Measurements from ENCODE around the gene CNDP2. TPM values are rescaled to one million over a fixed set of nuclear protein-coding genes. Genes with fewer than 3 reads are reported as not detected.

The CNDP2 gene
- total RNA-seq, 2 experiments from 2014 or later: 121 to 136 TPM

GRCh38 chr18:74459889-74460288, 36.3 kb upstream of the CNDP2 start:
- Mint-ChIP-seq H3K4me1 (ENCODE audit: low read depth) (peaks cover 2% of the 10 kb centered on the region), H3K9me3 (no peaks in the 10 kb centered on the region), H3K4me3 (no peak overlapping the region), H3K27me3 (peaks cover 23% of the 10 kb centered on the region), H3K36me3 (ENCODE audit: low read depth) (no peaks in the 10 kb centered on the region), H3K27ac (no peak overlapping the region)
- no peak for ATAC-seq
- no peak for DNase-seq
- intact Hi-C loops (cut with micrococcal nuclease): no loop called here
- CTCF ChIA-PET: interaction anchor here (0.7 to 1.4 kb wide), 6 partner anchors 9 to 558 kb away, joined by 3 to 4 read pairs (median 3); no protein-coding TSS in a partner anchor
- POLR2A ChIA-PET: no interaction called here
- TF ChIP-seq, protein P1, sequence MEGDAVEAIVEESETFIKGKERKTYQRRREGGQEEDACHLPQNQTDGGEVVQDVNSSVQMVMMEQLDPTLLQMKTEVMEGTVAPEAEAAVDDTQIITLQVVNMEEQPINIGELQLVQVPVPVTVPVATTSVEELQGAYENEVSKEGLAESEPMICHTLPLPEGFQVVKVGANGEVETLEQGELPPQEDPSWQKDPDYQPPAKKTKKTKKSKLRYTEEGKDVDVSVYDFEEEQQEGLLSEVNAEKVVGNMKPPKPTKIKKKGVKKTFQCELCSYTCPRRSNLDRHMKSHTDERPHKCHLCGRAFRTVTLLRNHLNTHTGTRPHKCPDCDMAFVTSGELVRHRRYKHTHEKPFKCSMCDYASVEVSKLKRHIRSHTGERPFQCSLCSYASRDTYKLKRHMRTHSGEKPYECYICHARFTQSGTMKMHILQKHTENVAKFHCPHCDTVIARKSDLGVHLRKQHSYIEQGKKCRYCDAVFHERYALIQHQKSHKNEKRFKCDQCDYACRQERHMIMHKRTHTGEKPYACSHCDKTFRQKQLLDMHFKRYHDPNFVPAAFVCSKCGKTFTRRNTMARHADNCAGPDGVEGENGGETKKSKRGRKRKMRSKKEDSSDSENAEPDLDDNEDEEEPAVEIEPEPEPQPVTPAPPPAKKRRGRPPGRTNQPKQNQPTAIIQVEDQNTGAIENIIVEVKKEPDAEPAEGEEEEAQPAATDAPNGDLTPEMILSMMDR (IDR thresholded peaks at IDR 0.05): no peak

DNA sequence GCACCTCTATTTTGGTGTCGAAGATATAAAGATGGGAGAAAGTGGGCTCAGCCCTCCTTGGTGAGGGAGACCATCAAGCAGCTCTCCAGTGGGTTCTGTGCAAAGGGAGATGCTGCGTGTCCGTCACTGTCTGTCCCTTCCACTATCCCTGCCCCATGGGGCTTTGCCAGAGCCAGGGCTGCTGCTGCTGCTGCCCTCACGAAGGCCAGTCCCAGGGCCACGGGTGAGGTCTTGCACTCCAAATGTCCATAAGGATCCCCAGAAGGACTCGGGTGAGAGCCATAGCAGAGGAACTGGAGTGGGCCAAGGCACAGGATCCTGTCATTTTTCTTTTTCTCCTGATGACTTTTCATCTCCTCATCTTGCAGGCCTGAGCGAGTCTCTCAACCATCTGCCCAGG, 35.3 kb upstream of the CNDP2 start:
- DNase-seq (no peak), ATAC-seq (no peak)
- TF ChIP-seq, protein P1 (IDR thresholded peaks at IDR 0.05): no peak
- intact Hi-C loops (cut with micrococcal nuclease): no loop called here
- ChIA-PET CTCF (interaction anchor here (1.1 kb wide), 1 partner anchor 91 kb away, joined by 3 read pairs; no protein-coding TSS in a partner anchor), POLR2A (no interaction called here)
- Mint-ChIP-seq H3K4me3 (no peak overlapping the region), H3K27ac (no peak overlapping the region), H3K9me3 (no peaks in the 10 kb centered on the region), H3K4me1 (ENCODE audit: low read depth) (peaks cover 2% of the 10 kb centered on the region), H3K36me3 (ENCODE audit: low read depth) (no peaks in the 10 kb centered on the region), H3K27me3 (peaks cover 19% of the 10 kb centered on the region)

GRCh38 chr18:74463254-74463653, 32.9 kb upstream of the CNDP2 start:
- ChIA-PET POLR2A (no interaction called here), CTCF (interaction anchor here (0.7 kb wide), 1 partner anchor 12 kb away, joined by 3 read pairs; no protein-coding TSS in a partner anchor)
- no peak for ATAC-seq
- Mint-ChIP-seq H3K4me3 (no peak overlapping the region), H3K27ac (no peak overlapping the region), H3K36me3 (ENCODE audit: low read depth) (no peaks in the 10 kb centered on the region), H3K9me3 (no peaks in the 10 kb centered on the region), H3K27me3 (peaks cover 5% of the 10 kb centered on the region), H3K4me1 (ENCODE audit: low read depth) (no peaks in the 10 kb centered on the region)
- intact Hi-C loops (cut with micrococcal nuclease): no loop called here
- TF ChIP-seq, protein P1 (IDR thresholded peaks at IDR 0.05): no peak
- no peak for DNase-seq

DNA sequence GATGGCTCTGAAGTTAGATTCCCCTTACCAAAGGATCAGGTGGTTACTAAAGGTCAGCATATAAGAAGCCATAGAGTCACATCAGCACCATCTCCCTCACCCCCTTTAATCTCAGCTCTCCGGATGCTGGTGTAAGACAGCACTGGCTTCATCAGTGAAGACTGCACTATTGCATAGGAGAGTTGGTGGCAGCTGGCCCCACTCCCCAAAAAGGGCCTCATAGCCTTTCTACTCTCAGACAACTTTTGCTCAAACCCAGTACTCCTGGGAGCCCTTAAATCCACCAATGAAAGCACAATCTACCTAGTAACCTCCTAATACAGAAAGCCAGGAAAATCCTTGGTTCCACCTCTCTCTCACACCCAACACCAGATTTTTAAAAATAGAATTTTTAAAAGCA, 32.2 kb upstream of the CNDP2 start:
- Mint-ChIP-seq H3K36me3 (ENCODE audit: low read depth) (no peaks in the 10 kb centered on the region), H3K4me3 (no peak overlapping the region), H3K27ac (no peak overlapping the region), H3K27me3 (peaks cover under 1% of the 10 kb centered on the region), H3K9me3 (no peaks in the 10 kb centered on the region), H3K4me1 (ENCODE audit: low read depth) (no peaks in the 10 kb centered on the region)
- ATAC-seq (no peak), DNase-seq (no peak)
- ChIA-PET POLR2A (no interaction called here), CTCF (no interaction called here)
- TF ChIP-seq, protein P1 (IDR thresholded peaks at IDR 0.05): no peak
- intact Hi-C loops (cut with micrococcal nuclease): no loop called here

DNA sequence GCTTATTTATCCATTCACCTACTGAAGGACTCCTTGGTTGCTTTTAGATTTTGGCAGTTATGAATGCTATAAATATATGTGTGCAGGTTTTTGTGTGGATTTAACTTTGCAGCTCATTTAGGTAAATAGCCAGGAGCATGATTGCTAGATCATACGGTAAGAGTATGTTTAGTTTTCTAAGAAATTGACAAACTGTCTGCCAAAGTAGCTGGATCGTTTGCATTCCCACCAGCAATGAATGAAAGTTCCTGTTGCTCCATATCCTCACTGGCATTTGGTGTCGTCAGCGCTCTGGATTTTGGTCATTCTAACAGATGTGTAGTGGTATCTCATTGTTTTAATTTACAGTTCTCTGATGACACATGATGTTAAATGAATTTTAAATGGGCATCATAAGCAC, 30.4 kb upstream of the CNDP2 start:
- H3K4me1 Mint-ChIP-seq (ENCODE audit: low read depth): no peaks in the 10 kb centered on the region
- H3K4me3 Mint-ChIP-seq: no peak overlapping the region
- intact Hi-C loops (cut with micrococcal nuclease): no loop called here

More for the DNA sequence above, 30.4 kb upstream of the CNDP2 start:
- POLR2A ChIA-PET: no interaction called here
- H3K27ac Mint-ChIP-seq: no peak overlapping the region
- CTCF ChIA-PET: interaction anchor here (0.9 to 1.3 kb wide), 2 partner anchors 10 to 12 kb away, joined by 3 to 4 read pairs; no protein-coding TSS in a partner anchor
- H3K9me3 Mint-ChIP-seq: peaks cover 6% of the 10 kb centered on the region
- no peak for ATAC-seq
- H3K27me3 Mint-ChIP-seq: peaks cover 3% of the 10 kb centered on the region
- no peak for DNase-seq
- TF ChIP-seq, protein P1 (IDR thresholded peaks at IDR 0.05): no peak
- no peaks in the 10 kb centered on the region for H3K36me3 Mint-ChIP-seq (ENCODE audit: low read depth)

Measured in activated CD8-positive, alpha-beta T cell treated with anti-CD3 and anti-CD28 coated beads for 36 hours (primary cell).